ENCODE measurements around the gene CLASP2.
A peak's percentile ranks its signal among the peaks of the same experiment; 100 is the strongest.

The CLASP2 gene

GRCh38 chr3:33646406-33646805, 71.6 kb downstream of the CLASP2 start:
- Histone ChIP-seq H3K27ac (ENCODE audit: low read depth, low read length) (no peak overlapping the region), H3K9ac (ENCODE audit: low read length in 5 of 5) (no peak overlapping the region), H3K9me3 (ENCODE audit: control insufficient read depth in 5 of 5, low read length in 5 of 5) (no peaks in the 10 kb centered on the region), H3K27me3 (ENCODE audit: control insufficient read depth in 5 of 5, insufficient read depth in 4 of 5, low read length in 5 of 5) (no peaks in the 10 kb centered on the region), H3K4me1 (ENCODE audit: control insufficient read depth in 5 of 5, insufficient read depth in 5 of 5, low read length in 5 of 5) (peaks cover 0 to 12% (median 4%) of the 10 kb centered on the region in 5 donors), H3K4me3 (ENCODE audit: low read depth in 1 of 5, low read length in 5 of 5) (no peak overlapping the region), H3K36me3 (ENCODE audit: control insufficient read depth in 5 of 5, insufficient read depth in 5 of 5, low read length in 5 of 5) (peaks cover 0 to 4% (median 2%) of the 10 kb centered on the region in 5 donors)

DNA sequence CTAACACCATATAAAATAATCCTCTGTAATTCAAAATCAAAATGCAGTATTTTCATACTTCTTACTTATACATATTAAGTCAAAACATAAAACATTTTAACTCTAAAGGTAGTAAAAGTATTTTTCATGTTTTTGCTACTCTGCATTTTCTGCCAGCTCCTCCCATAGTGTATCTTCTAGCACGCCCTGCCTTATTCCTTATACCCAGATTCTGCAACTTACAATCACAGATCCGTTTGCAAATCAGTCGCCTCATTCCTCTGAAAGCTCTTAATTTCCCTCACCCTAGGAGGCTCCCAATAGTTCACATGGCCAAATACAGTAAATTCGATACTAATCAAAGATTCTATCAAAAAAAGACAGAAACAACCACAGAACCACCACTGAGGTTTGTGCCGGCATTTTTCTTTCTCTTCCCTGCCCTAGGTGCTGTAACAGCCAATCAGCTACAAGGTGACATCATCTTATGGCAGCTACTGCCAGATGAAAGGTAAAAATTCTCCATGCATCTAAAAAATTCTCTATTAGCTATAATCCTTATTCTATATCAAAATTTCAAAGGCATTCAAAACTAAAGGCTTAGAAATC, 72.9 kb downstream of the CLASP2 start:
- H3K9me3 ChIP-seq (ENCODE audit: control insufficient read depth in 5 of 5, low read length in 5 of 5) = no peaks in the 10 kb centered on the region
- no peaks in the 10 kb centered on the region for H3K27me3 ChIP-seq (ENCODE audit: control insufficient read depth in 5 of 5, insufficient read depth in 4 of 5, low read length in 5 of 5)
- H3K27ac ChIP-seq (ENCODE audit: low read depth, low read length) = no peak overlapping the region
- peaks cover 0 to 12% (median 4%) of the 10 kb centered on the region in 5 donors for H3K4me1 ChIP-seq (ENCODE audit: control insufficient read depth in 5 of 5, insufficient read depth in 5 of 5, low read length in 5 of 5)
- H3K9ac ChIP-seq (ENCODE audit: low read length in 5 of 5) = peak overlapping the region in 4 of 5 donors; percentile 31 to 89 (median 67)
- H3K36me3 ChIP-seq (ENCODE audit: control insufficient read depth in 5 of 5, insufficient read depth in 5 of 5, low read length in 5 of 5) = peaks cover 0 to 4% (median 2%) of the 10 kb centered on the region in 5 donors
- H3K4me3 ChIP-seq (ENCODE audit: low read depth in 1 of 5, low read length in 5 of 5) = peak overlapping the region; percentile 51 to 66 (median 58)

GRCh38 chr3:33644582-33644981, 73.5 kb downstream of the CLASP2 start:
- no peak overlapping the region for H3K27ac ChIP-seq (ENCODE audit: low read depth, low read length)
- no peak overlapping the region for H3K9ac ChIP-seq (ENCODE audit: low read length in 5 of 5)
- no peaks in the 10 kb centered on the region for H3K9me3 ChIP-seq (ENCODE audit: control insufficient read depth in 5 of 5, low read length in 5 of 5)
- H3K4me1 ChIP-seq (ENCODE audit: control insufficient read depth in 5 of 5, insufficient read depth in 5 of 5, low read length in 5 of 5) = peaks cover 0 to 12% (median 4%) of the 10 kb centered on the region in 5 donors
- peaks cover 0 to 4% (median 3%) of the 10 kb centered on the region in 5 donors for H3K36me3 ChIP-seq (ENCODE audit: control insufficient read depth in 5 of 5, insufficient read depth in 5 of 5, low read length in 5 of 5)
- no peak overlapping the region for H3K4me3 ChIP-seq (ENCODE audit: low read depth in 1 of 5, low read length in 5 of 5)
- H3K27me3 ChIP-seq (ENCODE audit: control insufficient read depth in 5 of 5, insufficient read depth in 4 of 5, low read length in 5 of 5) = no peaks in the 10 kb centered on the region

- no peaks in the 10 kb centered on the region for H3K27me3 ChIP-seq (ENCODE audit: control insufficient read depth in 5 of 5, insufficient read depth in 4 of 5, low read length in 5 of 5)
- no peak overlapping the region for H3K4me3 ChIP-seq (ENCODE audit: low read depth in 1 of 5, low read length in 5 of 5)
- H3K4me1 ChIP-seq (ENCODE audit: control insufficient read depth in 5 of 5, insufficient read depth in 5 of 5, low read length in 5 of 5) = peaks cover 0 to 11% (median 4%) of the 10 kb centered on the region in 5 donors
- peaks cover 4 to 7% (median 5%) of the 10 kb centered on the region in 5 donors for H3K36me3 ChIP-seq (ENCODE audit: control insufficient read depth in 5 of 5, insufficient read depth in 5 of 5, low read length in 5 of 5)
- H3K9me3 ChIP-seq (ENCODE audit: control insufficient read depth in 5 of 5, low read length in 5 of 5) = no peaks in the 10 kb centered on the region
- H3K27ac ChIP-seq (ENCODE audit: low read depth, low read length) = no peak overlapping the region
- no peak overlapping the region for H3K9ac ChIP-seq (ENCODE audit: low read length in 5 of 5)
These were observed 75.2 kb downstream of the CLASP2 start for GRCh38 chr3:33642806-33643205.

GRCh38 chr3:33639889-33640288, 78.2 kb downstream of the CLASP2 start:
- H3K27me3 ChIP-seq (ENCODE audit: control insufficient read depth in 5 of 5, insufficient read depth in 4 of 5, low read length in 5 of 5) = no peaks in the 10 kb centered on the region
- H3K9me3 ChIP-seq (ENCODE audit: control insufficient read depth in 5 of 5, low read length in 5 of 5) = no peaks in the 10 kb centered on the region
- H3K27ac ChIP-seq (ENCODE audit: low read depth, low read length) = no peak overlapping the region
- H3K4me3 ChIP-seq (ENCODE audit: low read depth in 1 of 5, low read length in 5 of 5) = no peak overlapping the region
- peaks cover 0 to 6% (median 0%) of the 10 kb centered on the region in 5 donors for H3K4me1 ChIP-seq (ENCODE audit: control insufficient read depth in 5 of 5, insufficient read depth in 5 of 5, low read length in 5 of 5)
- H3K36me3 ChIP-seq (ENCODE audit: control insufficient read depth in 5 of 5, insufficient read depth in 5 of 5, low read length in 5 of 5) = peaks cover 4 to 7% (median 4%) of the 10 kb centered on the region in 5 donors
- H3K9ac ChIP-seq (ENCODE audit: low read length in 5 of 5) = peak overlapping the region in 1 of 5 donors; percentile 11

- Histone ChIP-seq H3K36me3 (ENCODE audit: control insufficient read depth in 5 of 5, insufficient read depth in 5 of 5, low read length in 5 of 5) (peaks cover 3 to 9% (median 4%) of the 10 kb centered on the region in 5 donors), H3K9me3 (ENCODE audit: control insufficient read depth in 5 of 5, low read length in 5 of 5) (no peaks in the 10 kb centered on the region), H3K4me1 (ENCODE audit: control insufficient read depth in 5 of 5, insufficient read depth in 5 of 5, low read length in 5 of 5) (peaks cover 0 to 2% (median 0%) of the 10 kb centered on the region in 5 donors), H3K27me3 (ENCODE audit: control insufficient read depth in 5 of 5, insufficient read depth in 4 of 5, low read length in 5 of 5) (no peaks in the 10 kb centered on the region), H3K27ac (ENCODE audit: low read depth, low read length) (no peak overlapping the region), H3K9ac (ENCODE audit: low read length in 5 of 5) (no peak overlapping the region), H3K4me3 (ENCODE audit: low read depth in 1 of 5, low read length in 5 of 5) (no peak overlapping the region)
These were observed 80.6 kb downstream of the CLASP2 start for GRCh38 chr3:33637482-33637881.

DNA sequence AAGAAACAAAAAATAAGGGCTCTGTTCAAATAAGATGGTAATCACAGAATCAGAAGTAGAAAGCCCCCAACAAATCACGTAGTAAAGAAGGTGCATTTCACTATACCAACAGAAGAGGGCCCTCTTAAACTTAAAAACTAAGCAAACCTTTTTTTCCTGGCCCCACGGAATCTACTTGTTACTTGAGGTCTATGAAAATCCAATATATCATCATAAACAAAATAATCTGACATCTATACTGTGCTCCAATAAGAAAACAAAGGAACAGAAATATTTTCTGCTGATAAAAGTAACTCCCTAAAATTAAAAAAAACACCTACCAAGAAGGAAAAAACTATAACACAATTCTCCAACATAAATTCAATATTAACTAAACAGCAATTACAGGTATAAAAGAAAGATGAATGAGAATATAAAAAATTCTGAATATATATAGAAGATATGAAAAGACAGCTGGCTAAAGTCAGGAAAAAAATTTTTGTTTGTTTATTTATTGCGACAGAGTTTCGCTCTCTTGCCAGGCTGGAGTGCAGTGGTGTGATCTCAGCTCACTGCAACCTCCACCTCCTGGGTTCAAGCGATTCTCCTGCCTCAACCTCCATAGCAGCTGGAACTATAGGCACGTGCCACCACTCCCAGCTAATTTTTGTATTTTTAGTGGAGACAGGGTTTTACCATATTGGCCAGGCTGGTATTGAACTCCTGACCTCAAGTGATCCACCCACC, 81.8 kb downstream of the CLASP2 start:
- no peak overlapping the region for H3K4me3 ChIP-seq (ENCODE audit: low read depth in 1 of 5, low read length in 5 of 5)
- no peaks in the 10 kb centered on the region for H3K27me3 ChIP-seq (ENCODE audit: control insufficient read depth in 5 of 5, insufficient read depth in 4 of 5, low read length in 5 of 5)
- no peak overlapping the region for H3K27ac ChIP-seq (ENCODE audit: low read depth, low read length)
- no peaks in the 10 kb centered on the region for H3K9me3 ChIP-seq (ENCODE audit: control insufficient read depth in 5 of 5, low read length in 5 of 5)
- peaks cover 0 to 2% (median 0%) of the 10 kb centered on the region in 5 donors for H3K4me1 ChIP-seq (ENCODE audit: control insufficient read depth in 5 of 5, insufficient read depth in 5 of 5, low read length in 5 of 5)
- peaks cover 3 to 9% (median 4%) of the 10 kb centered on the region in 5 donors for H3K36me3 ChIP-seq (ENCODE audit: control insufficient read depth in 5 of 5, insufficient read depth in 5 of 5, low read length in 5 of 5)
- H3K9ac ChIP-seq (ENCODE audit: low read length in 5 of 5) = peak overlapping the region in 1 of 5 donors; percentile 21

GRCh38 chr3:33634262-33634661, 83.8 kb downstream of the CLASP2 start:
- no peak overlapping the region for H3K9ac ChIP-seq (ENCODE audit: low read length in 5 of 5)
- peaks cover 8 to 18% (median 10%) of the 10 kb centered on the region in 5 donors for H3K36me3 ChIP-seq (ENCODE audit: control insufficient read depth in 5 of 5, insufficient read depth in 5 of 5, low read length in 5 of 5)
- H3K4me1 ChIP-seq (ENCODE audit: control insufficient read depth in 5 of 5, insufficient read depth in 5 of 5, low read length in 5 of 5) = peaks cover 0 to 2% (median 0%) of the 10 kb centered on the region in 5 donors
- no peaks in the 10 kb centered on the region for H3K9me3 ChIP-seq (ENCODE audit: control insufficient read depth in 5 of 5, low read length in 5 of 5)
- no peak overlapping the region for H3K27ac ChIP-seq (ENCODE audit: low read depth, low read length)
- no peak overlapping the region for H3K4me3 ChIP-seq (ENCODE audit: low read depth in 1 of 5, low read length in 5 of 5)
- H3K27me3 ChIP-seq (ENCODE audit: control insufficient read depth in 5 of 5, insufficient read depth in 4 of 5, low read length in 5 of 5) = no peaks in the 10 kb centered on the region

DNA sequence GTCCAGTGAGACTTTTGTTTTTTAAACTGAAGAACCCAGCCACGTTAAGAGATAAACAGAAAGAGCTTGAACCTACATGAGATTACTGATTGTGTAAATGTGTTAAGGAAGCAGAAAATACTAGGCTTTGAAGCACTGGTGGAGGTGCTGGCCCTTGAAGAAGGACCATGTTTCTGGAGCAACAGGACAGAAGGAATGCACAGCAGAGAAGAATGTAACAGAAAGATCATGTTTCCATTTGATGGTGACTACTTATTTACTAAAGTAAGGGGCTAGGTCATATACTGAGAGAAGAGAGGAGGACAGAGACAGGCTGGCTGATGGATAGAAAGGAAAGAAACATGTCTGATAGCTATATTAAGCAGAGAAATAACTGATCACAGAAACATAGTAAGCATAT, 88.8 kb downstream of the CLASP2 start:
- Histone ChIP-seq H3K4me3 (ENCODE audit: low read depth in 1 of 5, low read length in 5 of 5) (no peak overlapping the region), H3K27ac (ENCODE audit: low read depth, low read length) (no peak overlapping the region), H3K4me1 (ENCODE audit: control insufficient read depth in 5 of 5, insufficient read depth in 5 of 5, low read length in 5 of 5) (no peaks in the 10 kb centered on the region), H3K27me3 (ENCODE audit: control insufficient read depth in 5 of 5, insufficient read depth in 4 of 5, low read length in 5 of 5) (no peaks in the 10 kb centered on the region), H3K9me3 (ENCODE audit: control insufficient read depth in 5 of 5, low read length in 5 of 5) (no peaks in the 10 kb centered on the region), H3K36me3 (ENCODE audit: control insufficient read depth in 5 of 5, insufficient read depth in 5 of 5, low read length in 5 of 5) (peaks cover 7 to 32% (median 20%) of the 10 kb centered on the region in 5 donors), H3K9ac (ENCODE audit: low read length in 5 of 5) (no peak overlapping the region)

- H3K36me3 ChIP-seq (ENCODE audit: control insufficient read depth in 5 of 5, insufficient read depth in 5 of 5, low read length in 5 of 5) = peaks cover 10 to 35% (median 23%) of the 10 kb centered on the region in 5 donors
These were observed 93.3 kb downstream of the CLASP2 start for GRCh38 chr3:33624756-33625155.

More at GRCh38 chr3:33624756-33625155, 93.3 kb downstream of the CLASP2 start:
- no peak overlapping the region for H3K27ac ChIP-seq (ENCODE audit: low read depth, low read length)
- H3K9ac ChIP-seq (ENCODE audit: low read length in 5 of 5) = no peak overlapping the region
- no peaks in the 10 kb centered on the region for H3K4me1 ChIP-seq (ENCODE audit: control insufficient read depth in 5 of 5, insufficient read depth in 5 of 5, low read length in 5 of 5)
- no peaks in the 10 kb centered on the region for H3K9me3 ChIP-seq (ENCODE audit: control insufficient read depth in 5 of 5, low read length in 5 of 5)
- no peak overlapping the region for H3K4me3 ChIP-seq (ENCODE audit: low read depth in 1 of 5, low read length in 5 of 5)
- H3K27me3 ChIP-seq (ENCODE audit: control insufficient read depth in 5 of 5, insufficient read depth in 4 of 5, low read length in 5 of 5) = no peaks in the 10 kb centered on the region
